Measurements from ENCODE around the gene WDR59. TPM values are rescaled to one million over a fixed set of nuclear protein-coding genes. Genes with fewer than 3 reads are reported as not detected.

Gene WDR59
- total RNA-seq, 1 experiment from 2014 or later, result 26.8 TPM

GRCh38 chr16:74949309-74949708 is 35.6 kb downstream of the WDR59 start:
- no peak overlapping the region for H3K4me3 ChIP-seq (ENCODE audit: low read length)
- no peak overlapping the region for H3K9ac ChIP-seq (ENCODE audit: low read length)
- no peak overlapping the region for H3K4me2 ChIP-seq (ENCODE audit: low read depth, low read length, poor library complexity, severe bottlenecking)
- H3K36me3 ChIP-seq (ENCODE audit: insufficient read depth, low read length), result peaks cover 7% of the 10 kb centered on the region; the same call in 1 of the 2 replicates
- H3K4me1 ChIP-seq (ENCODE audit: low read length), result peaks cover 6% of the 10 kb centered on the region
- no peaks in the 10 kb centered on the region for H4K20me1 ChIP-seq (ENCODE audit: insufficient read depth, low read depth, low read length)
- DNase-seq, result no peak
- H3K27ac ChIP-seq (ENCODE audit: low read length), result no peak overlapping the region
- H3K9me3 ChIP-seq (ENCODE audit: low read length), result no peaks in the 10 kb centered on the region
- H2AFZ ChIP-seq (ENCODE audit: low read length), result no peak overlapping the region
- 0 out of 2 replicates have a peak, but pooled peaks cover 2% of the 10 kb centered on the region for H3K79me2 ChIP-seq (ENCODE audit: low read length)
- H3K27me3 ChIP-seq (ENCODE audit: low read length), result no peaks in the 10 kb centered on the region
- no peaks in the 10 kb centered on the region for H3K9me2 ChIP-seq (replicated peaks; ENCODE audit: insufficient read depth, low read length)

- Histone ChIP-seq H3K27ac (ENCODE audit: low read length) (no peak overlapping the region), H3K9ac (ENCODE audit: low read length) (no peak overlapping the region), H3K9me3 (ENCODE audit: low read length) (no peaks in the 10 kb centered on the region), H3K4me3 (ENCODE audit: low read length) (no peak overlapping the region), H3K4me1 (ENCODE audit: low read length) (no peaks in the 10 kb centered on the region), H3K4me2 (ENCODE audit: low read depth, low read length, poor library complexity, severe bottlenecking) (no peak overlapping the region), H4K20me1 (ENCODE audit: insufficient read depth, low read depth, low read length) (no peaks in the 10 kb centered on the region), H3K36me3 (ENCODE audit: insufficient read depth, low read length) (peaks cover 10% of the 10 kb centered on the region; the same call in 1 of the 2 replicates), H3K9me2 (replicated peaks; ENCODE audit: insufficient read depth, low read length) (no peaks in the 10 kb centered on the region), H2AFZ (ENCODE audit: low read length) (no peak overlapping the region), H3K27me3 (ENCODE audit: low read length) (no peaks in the 10 kb centered on the region), H3K79me2 (ENCODE audit: low read length) (no peaks in the 10 kb centered on the region)
- no peak for DNase-seq
Observed at GRCh38 chr16:74944466-74944865, 40.5 kb downstream of the WDR59 start.

GRCh38 chr16:74942977-74943918 is 41.7 kb downstream of the WDR59 start:
- Histone ChIP-seq H3K9ac (ENCODE audit: low read length) (no peak overlapping the region), H3K4me1 (ENCODE audit: low read length) (no peaks in the 10 kb centered on the region), H4K20me1 (ENCODE audit: insufficient read depth, low read depth, low read length) (no peaks in the 10 kb centered on the region), H3K36me3 (ENCODE audit: insufficient read depth, low read length) (peaks cover 10% of the 10 kb centered on the region; the same call in 1 of the 2 replicates), H3K4me3 (ENCODE audit: low read length) (no peak overlapping the region), H2AFZ (ENCODE audit: low read length) (no peak overlapping the region), H3K27me3 (ENCODE audit: low read length) (no peaks in the 10 kb centered on the region), H3K9me3 (ENCODE audit: low read length) (no peaks in the 10 kb centered on the region), H3K79me2 (ENCODE audit: low read length) (no peaks in the 10 kb centered on the region), H3K9me2 (replicated peaks; ENCODE audit: insufficient read depth, low read length) (no peaks in the 10 kb centered on the region), H3K4me2 (ENCODE audit: low read depth, low read length, poor library complexity, severe bottlenecking) (no peak overlapping the region), H3K27ac (ENCODE audit: low read length) (no peak overlapping the region)
- DNase-seq, result no peak

- no peak for DNase-seq
- Histone ChIP-seq H3K79me2 (ENCODE audit: low read length) (no peaks in the 10 kb centered on the region), H3K4me2 (ENCODE audit: low read depth, low read length, poor library complexity, severe bottlenecking) (no peak overlapping the region), H4K20me1 (ENCODE audit: insufficient read depth, low read depth, low read length) (no peaks in the 10 kb centered on the region), H3K4me1 (ENCODE audit: low read length) (no peaks in the 10 kb centered on the region), H3K27ac (ENCODE audit: low read length) (no peak overlapping the region), H2AFZ (ENCODE audit: low read length) (no peak overlapping the region), H3K9me3 (ENCODE audit: low read length) (no peaks in the 10 kb centered on the region), H3K4me3 (ENCODE audit: low read length) (no peak overlapping the region), H3K27me3 (ENCODE audit: low read length) (no peaks in the 10 kb centered on the region), H3K9ac (ENCODE audit: low read length) (no peak overlapping the region), H3K9me2 (replicated peaks; ENCODE audit: insufficient read depth, low read length) (no peaks in the 10 kb centered on the region), H3K36me3 (ENCODE audit: insufficient read depth, low read length) (peaks cover 14% of the 10 kb centered on the region)
Observed at GRCh38 chr16:74942566-74942965, 42.4 kb downstream of the WDR59 start.

GRCh38 chr16:74939688-74940087 is 45.2 kb downstream of the WDR59 start:
- H2AFZ ChIP-seq (ENCODE audit: low read length), result no peak overlapping the region
- H3K9me2 ChIP-seq (replicated peaks; ENCODE audit: insufficient read depth, low read length), result no peaks in the 10 kb centered on the region
- H3K4me3 ChIP-seq (ENCODE audit: low read length), result no peak overlapping the region
- H3K4me2 ChIP-seq (ENCODE audit: low read depth, low read length, poor library complexity, severe bottlenecking), result no peak overlapping the region
- no peak overlapping the region for H3K27ac ChIP-seq (ENCODE audit: low read length)
- H3K27me3 ChIP-seq (ENCODE audit: low read length), result no peaks in the 10 kb centered on the region
- H4K20me1 ChIP-seq (ENCODE audit: insufficient read depth, low read depth, low read length), result no peaks in the 10 kb centered on the region
- no peaks in the 10 kb centered on the region for H3K4me1 ChIP-seq (ENCODE audit: low read length)
- H3K79me2 ChIP-seq (ENCODE audit: low read length), result peaks cover 4% of the 10 kb centered on the region; the same call in 1 of the 2 replicates
- H3K36me3 ChIP-seq (ENCODE audit: insufficient read depth, low read length), result peaks cover 15% of the 10 kb centered on the region
- no peak for DNase-seq
- H3K9ac ChIP-seq (ENCODE audit: low read length), result no peak overlapping the region
- H3K9me3 ChIP-seq (ENCODE audit: low read length), result no peaks in the 10 kb centered on the region

GRCh38 chr16:74936902-74937560 is 47.9 kb downstream of the WDR59 start:
- H3K4me2 ChIP-seq (ENCODE audit: low read depth, low read length, poor library complexity, severe bottlenecking), result no peak overlapping the region
- H4K20me1 ChIP-seq (ENCODE audit: insufficient read depth, low read depth, low read length), result no peaks in the 10 kb centered on the region
- H3K4me3 ChIP-seq (ENCODE audit: low read length), result no peak overlapping the region
- no peak overlapping the region for H3K27ac ChIP-seq (ENCODE audit: low read length)
- H3K9ac ChIP-seq (ENCODE audit: low read length), result no peak overlapping the region
- no peak for DNase-seq
- no peaks in the 10 kb centered on the region for H3K9me2 ChIP-seq (replicated peaks; ENCODE audit: insufficient read depth, low read length)
- no peaks in the 10 kb centered on the region for H3K27me3 ChIP-seq (ENCODE audit: low read length)
- no peaks in the 10 kb centered on the region for H3K9me3 ChIP-seq (ENCODE audit: low read length)
- H3K4me1 ChIP-seq (ENCODE audit: low read length), result no peaks in the 10 kb centered on the region
- H3K36me3 ChIP-seq (ENCODE audit: insufficient read depth, low read length), result peaks cover 20% of the 10 kb centered on the region
- peaks cover 4% of the 10 kb centered on the region; the same call in 1 of the 2 replicates for H3K79me2 ChIP-seq (ENCODE audit: low read length)
- no peak overlapping the region for H2AFZ ChIP-seq (ENCODE audit: low read length)

GRCh38 chr16:74931445-74931844 is 53.5 kb downstream of the WDR59 start:
- H3K27ac ChIP-seq (ENCODE audit: low read length), result no peak overlapping the region
- H3K4me2 ChIP-seq (ENCODE audit: low read depth, low read length, poor library complexity, severe bottlenecking), result no peak overlapping the region
- peaks cover 11% of the 10 kb centered on the region; the same call in 1 of the 2 replicates for H3K36me3 ChIP-seq (ENCODE audit: insufficient read depth, low read length)
- no peaks in the 10 kb centered on the region for H3K4me1 ChIP-seq (ENCODE audit: low read length)
- no peak overlapping the region for H2AFZ ChIP-seq (ENCODE audit: low read length)
- no peak overlapping the region for H3K9ac ChIP-seq (ENCODE audit: low read length)
- no peak overlapping the region for H3K4me3 ChIP-seq (ENCODE audit: low read length)
- no peaks in the 10 kb centered on the region for H3K27me3 ChIP-seq (ENCODE audit: low read length)
- H4K20me1 ChIP-seq (ENCODE audit: insufficient read depth, low read depth, low read length), result no peaks in the 10 kb centered on the region
- no peaks in the 10 kb centered on the region for H3K9me2 ChIP-seq (replicated peaks; ENCODE audit: insufficient read depth, low read length)
- H3K79me2 ChIP-seq (ENCODE audit: low read length), result peaks cover 4% of the 10 kb centered on the region; the same call in 1 of the 2 replicates
- DNase-seq, result no peak
- H3K9me3 ChIP-seq (ENCODE audit: low read length), result no peaks in the 10 kb centered on the region

GRCh38 chr16:74929636-74930035 is 55.3 kb downstream of the WDR59 start:
- Histone ChIP-seq H3K4me1 (ENCODE audit: low read length) (no peaks in the 10 kb centered on the region), H3K27ac (ENCODE audit: low read length) (no peak overlapping the region), H3K4me3 (ENCODE audit: low read length) (no peak overlapping the region), H2AFZ (ENCODE audit: low read length) (no peak overlapping the region), H3K9me2 (replicated peaks; ENCODE audit: insufficient read depth, low read length) (no peaks in the 10 kb centered on the region), H3K9ac (ENCODE audit: low read length) (no peak overlapping the region), H3K36me3 (ENCODE audit: insufficient read depth, low read length) (peaks cover 11% of the 10 kb centered on the region; the same call in 1 of the 2 replicates), H3K9me3 (ENCODE audit: low read length) (no peaks in the 10 kb centered on the region), H3K27me3 (ENCODE audit: low read length) (no peaks in the 10 kb centered on the region), H3K79me2 (ENCODE audit: low read length) (peaks cover 4% of the 10 kb centered on the region; the same call in 1 of the 2 replicates), H3K4me2 (ENCODE audit: low read depth, low read length, poor library complexity, severe bottlenecking) (no peak overlapping the region), H4K20me1 (ENCODE audit: insufficient read depth, low read depth, low read length) (no peaks in the 10 kb centered on the region)
- DNase-seq, result no peak

Measured in Karpas-422 (cell line).